ENCODE data around the gene GPR157. TPM values are rescaled to one million over a fixed set of nuclear protein-coding genes. Genes with fewer than 3 reads are reported as not detected.

GPR157 gene
- total and polyA plus RNA-seq, 2 donors = 2.7 to 53.5 TPM

Small RNA genes within 50 kb of the gene (small RNA-seq; reads per million reads assigned to genes)
- gene RF00424 = not detected

Other genes starting within 250 kb of the GPR157 start
- gene CA6, start 183.2 kb downstream of the GPR157 start, total RNA-seq = not detected
- gene CA6, start 183.2 kb downstream of the GPR157 start, polyA plus RNA-seq = not detected
- not detected for gene SLC2A7, start 102.7 kb downstream of the GPR157 start, total RNA-seq
- gene SLC2A7, start 102.7 kb downstream of the GPR157 start, polyA plus RNA-seq = not detected
- gene SLC2A5, start 59.5 kb downstream of the GPR157 start, total RNA-seq = 1.3 TPM
- gene SLC2A5, start 59.5 kb downstream of the GPR157 start, polyA plus RNA-seq = 1.8 TPM
- 32.6 TPM for gene H6PD, start 105.7 kb upstream of the GPR157 start, total RNA-seq
- 26.6 TPM for gene H6PD, start 105.7 kb upstream of the GPR157 start, polyA plus RNA-seq
- gene SPSB1, start 163.8 kb upstream of the GPR157 start, total RNA-seq = 12.4 TPM
- gene SPSB1, start 163.8 kb upstream of the GPR157 start, polyA plus RNA-seq = 36.4 TPM